NB4 (cell line): ENCODE data around the gene APOL2.

ENCODE experiments used
- CTCF ChIP-seq: IDR thresholded peaks from one replicate; pipeline ENCODE4 v1.5.1; 2012; ENCODE audit warnings: low read depth, low read length
- MAX ChIP-seq: IDR thresholded peaks from 2 replicates; pipeline ENCODE4 v1.6.1; 2011; ENCODE audit warnings: low read depth, low read length
- MYC ChIP-seq: IDR thresholded peaks from 2 replicates; pipeline ENCODE4 v1.6.1; 2011; ENCODE audit warnings: low read depth, low read length
- POLR2A ChIP-seq: IDR thresholded peaks from 2 replicates; pipeline ENCODE4 v1.6.1; 2011; ENCODE audit warnings: mild to moderate bottlenecking; ENCODE audit not compliant: insufficient read length; ENCODE audit errors: extremely low read depth

GRCh38 chr22:36243986-36244385 lies 4.7 kb upstream of the APOL2 start:
- TF ChIP-seq CTCF (no peak), MAX (no peak), POLR2A (no peak), MYC (no peak)
